Measurements from ENCODE around the gene PRL.

PRL gene

GRCh38 chr6:22295145-22295544 is 1.7 kb downstream of the PRL start:
- no peak overlapping the region for H3K4me3 ChIP-seq (ENCODE audit: low read depth, low read length)

- no peak overlapping the region for H3K4me3 ChIP-seq (ENCODE audit: low read depth, low read length)
These were observed 2.5 kb downstream of the PRL start for GRCh38 chr6:22294301-22294700.

- H3K4me3 ChIP-seq (ENCODE audit: low read depth, low read length), result no peak overlapping the region
These were observed 6.8 kb downstream of the PRL start for GRCh38 chr6:22290045-22290444.

- H3K4me3 ChIP-seq (ENCODE audit: low read depth, low read length), result no peak overlapping the region
These were observed 8.1 kb downstream of the PRL start for GRCh38 chr6:22288721-22289120.

- H3K4me3 ChIP-seq (ENCODE audit: low read depth, low read length), result no peak overlapping the region
These were observed 12.2 kb downstream of the PRL start for GRCh38 chr6:22284666-22285065.

GRCh38 chr6:22281341-22282085 is 15.3 kb downstream of the PRL start:
- no peak overlapping the region for H3K4me3 ChIP-seq (ENCODE audit: low read depth, low read length)

- H3K4me3 ChIP-seq (ENCODE audit: low read depth, low read length), result no peak overlapping the region
These were observed 17.4 kb downstream of the PRL start for GRCh38 chr6:22279427-22279826.

- no peak overlapping the region for H3K4me3 ChIP-seq (ENCODE audit: low read depth, low read length)
These were observed 25.8 kb downstream of the PRL start for GRCh38 chr6:22271081-22271480.

GRCh38 chr6:22263748-22264147 is 33.1 kb downstream of the PRL start:
- no peak overlapping the region for H3K4me3 ChIP-seq (ENCODE audit: low read depth, low read length)

GRCh38 chr6:22254886-22255285 is 42.0 kb downstream of the PRL start:
- no peak overlapping the region for H3K4me3 ChIP-seq (ENCODE audit: low read depth, low read length)

- no peak overlapping the region for H3K4me3 ChIP-seq (ENCODE audit: low read depth, low read length)
These were observed 42.7 kb downstream of the PRL start for GRCh38 chr6:22253955-22254655.

- H3K4me3 ChIP-seq (ENCODE audit: low read depth, low read length), result no peak overlapping the region
These were observed 45.5 kb downstream of the PRL start for GRCh38 chr6:22251348-22251747.

- H3K4me3 ChIP-seq (ENCODE audit: low read depth, low read length), result no peak overlapping the region
These were observed 46.4 kb downstream of the PRL start for GRCh38 chr6:22250486-22250885.

- no peak overlapping the region for H3K4me3 ChIP-seq (ENCODE audit: low read depth, low read length)
These were observed 47.0 kb downstream of the PRL start for GRCh38 chr6:22249711-22250350.

- H3K4me3 ChIP-seq (ENCODE audit: low read depth, low read length), result no peak overlapping the region
These were observed 48.1 kb downstream of the PRL start for GRCh38 chr6:22248513-22249308.

- no peak overlapping the region for H3K4me3 ChIP-seq (ENCODE audit: low read depth, low read length)
These were observed 48.8 kb downstream of the PRL start for GRCh38 chr6:22247916-22248482.

- H3K4me3 ChIP-seq (ENCODE audit: low read depth, low read length), result no peak overlapping the region
These were observed 56.8 kb downstream of the PRL start for GRCh38 chr6:22240025-22240424.

GRCh38 chr6:22239261-22239921 is 57.4 kb downstream of the PRL start:
- H3K4me3 ChIP-seq (ENCODE audit: low read depth, low read length), result no peak overlapping the region

GRCh38 chr6:22238861-22239260 is 58.0 kb downstream of the PRL start:
- no peak overlapping the region for H3K4me3 ChIP-seq (ENCODE audit: low read depth, low read length)

- H3K4me3 ChIP-seq (ENCODE audit: low read depth, low read length), result no peak overlapping the region
These were observed 59.3 kb downstream of the PRL start for GRCh38 chr6:22237526-22237925.
